Umbilical cord (tissue), 2 donors: ENCODE measurements around the gene PRKAR1B. TPM values are rescaled to one million over a fixed set of nuclear protein-coding genes. Genes with fewer than 3 reads are reported as not detected.
A peak's percentile ranks its signal among the peaks of the same experiment; 100 is the strongest.

Experiments
- DNase-seq: peaks from one replicate; pipeline ENCODE4 v3.0.0-alpha.2; 2015; ENCODE audit warnings: low spot score
- total RNA-seq: library from RNA; depleted of rRNA; stranded (reverse); fragments of >200 nt; gene quantifications from one replicate; pipeline ENCODE4 v1.2.3, GENCODE V29; 2014; ENCODE audit warnings: low replicate concordance; ENCODE audit not compliant: insufficient read depth

Gene PRKAR1B
- total RNA-seq, 1 donor from 2014 or later, result 9.9 TPM

DNA sequence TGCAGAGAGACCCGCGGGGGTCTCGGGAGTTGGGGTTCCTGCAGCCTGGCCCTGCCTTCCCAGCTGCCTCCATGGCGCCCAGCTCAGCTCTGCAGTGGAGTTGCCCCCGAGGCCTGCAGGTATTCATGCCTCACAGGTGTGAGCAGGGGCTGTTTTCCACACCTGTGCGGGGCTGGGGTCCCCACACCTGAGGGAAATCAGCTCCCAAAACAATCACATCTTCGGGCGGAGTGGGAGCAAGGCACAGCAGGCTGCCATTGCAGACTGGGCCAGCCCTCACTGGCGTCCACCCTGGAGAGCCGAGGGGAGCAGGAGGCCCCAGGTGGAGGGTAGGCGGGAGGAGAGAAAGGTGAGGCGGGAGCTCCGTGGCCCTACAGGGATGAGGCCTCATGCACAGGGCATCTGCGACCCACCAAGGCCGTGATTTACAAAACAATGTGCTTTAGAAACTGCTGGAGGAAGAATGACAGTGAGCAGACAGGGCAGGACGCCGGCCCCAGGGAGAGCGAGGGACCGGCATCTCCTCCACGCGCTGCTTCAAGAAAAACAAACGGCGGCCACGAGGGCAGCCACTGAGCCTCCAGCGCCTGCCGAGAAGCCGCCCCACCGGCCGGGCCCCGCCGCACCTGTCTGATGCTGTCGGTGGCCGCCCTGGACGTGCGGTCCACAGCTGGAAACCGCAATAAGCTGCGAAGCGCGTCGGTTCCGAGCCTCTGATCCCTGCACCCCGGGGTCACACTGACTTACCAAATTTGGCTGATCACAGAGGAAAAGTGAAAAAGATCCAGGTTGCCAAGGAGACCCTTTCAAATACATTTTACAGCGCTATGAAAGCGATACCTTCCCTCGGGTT lies 154.4 kb downstream of the PRKAR1B start:
- DNase-seq, result no peak

DNA sequence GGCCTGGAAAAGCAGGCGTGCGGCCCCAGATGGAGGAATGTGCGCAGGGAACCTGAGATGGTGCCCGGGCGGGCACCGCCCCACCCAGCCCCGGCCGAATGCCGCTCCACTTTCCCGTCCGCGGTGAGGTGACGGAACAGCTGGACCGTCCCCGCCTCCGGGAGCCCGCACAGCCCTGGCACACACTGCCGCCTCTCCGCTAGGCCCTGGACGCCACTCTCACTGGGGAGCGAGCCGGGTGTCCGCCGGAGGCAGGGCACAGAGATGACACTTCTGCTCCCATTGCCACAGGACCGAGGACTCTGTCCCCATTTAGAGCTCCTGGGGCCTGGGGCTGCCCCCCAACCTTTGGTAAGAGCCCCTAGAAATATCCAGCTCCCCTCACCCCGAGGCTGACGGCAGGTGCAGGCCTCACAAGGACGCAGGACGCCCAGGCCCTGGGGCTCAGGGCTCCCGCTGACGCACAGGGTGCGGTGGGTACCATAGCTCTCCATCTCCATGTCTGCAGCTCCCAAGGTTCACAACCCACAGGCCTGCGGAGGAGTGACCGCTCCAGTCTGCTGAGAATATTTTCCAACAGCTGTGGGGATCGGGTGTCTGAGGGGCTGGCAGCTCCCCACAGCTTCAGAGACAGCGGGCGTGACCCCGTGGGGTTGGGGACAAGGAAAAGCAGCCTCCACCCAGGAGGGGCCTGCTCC lies 155.2 kb downstream of the PRKAR1B start:
- DNase-seq, result no peak

DNA sequence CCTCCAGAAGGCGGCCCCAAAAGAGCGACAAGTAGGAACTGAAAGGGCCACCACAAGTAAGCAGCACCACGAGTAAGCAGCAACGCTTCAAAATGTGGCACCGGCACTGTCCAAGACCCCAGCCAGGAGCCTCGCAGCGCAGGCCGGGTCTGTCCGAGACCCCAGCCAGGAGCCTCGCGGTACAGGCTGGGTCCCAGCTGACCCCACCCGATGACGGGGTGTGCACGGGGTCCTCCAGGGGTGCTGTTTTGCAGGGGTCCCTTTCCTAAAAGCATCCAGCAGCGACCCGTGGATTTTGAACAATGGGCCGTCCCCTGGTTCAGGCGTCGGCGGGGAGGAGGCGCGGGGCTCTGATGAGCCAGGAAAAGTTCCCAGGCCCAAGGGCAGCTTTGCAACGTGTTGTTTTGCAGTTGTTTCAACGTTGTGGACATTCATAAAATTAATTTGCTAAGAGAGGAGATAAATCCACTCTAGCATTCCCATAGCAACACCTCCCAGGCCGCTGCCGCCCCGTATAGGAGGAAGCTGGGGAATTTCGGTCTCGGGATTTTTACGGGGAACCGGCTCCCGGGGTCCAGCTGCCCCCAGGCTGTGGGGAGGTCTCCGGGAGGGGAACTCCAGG lies 155.9 kb downstream of the PRKAR1B start:
- no peak for DNase-seq

DNA sequence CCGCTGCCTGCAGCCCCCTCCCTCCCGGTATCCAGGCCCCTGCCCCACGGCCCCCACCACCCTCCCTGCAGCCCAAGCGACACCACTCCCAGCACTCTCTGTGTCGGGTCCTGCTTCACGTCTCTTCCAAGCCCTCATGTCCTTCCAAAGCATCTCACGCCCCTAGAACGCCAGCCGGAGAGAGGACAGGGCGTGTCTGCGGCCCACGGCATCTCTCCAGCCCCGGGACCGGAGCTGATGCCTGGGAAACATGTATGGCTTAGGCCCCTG lies 156.3 kb downstream of the PRKAR1B start:
- no peak for DNase-seq

DNA sequence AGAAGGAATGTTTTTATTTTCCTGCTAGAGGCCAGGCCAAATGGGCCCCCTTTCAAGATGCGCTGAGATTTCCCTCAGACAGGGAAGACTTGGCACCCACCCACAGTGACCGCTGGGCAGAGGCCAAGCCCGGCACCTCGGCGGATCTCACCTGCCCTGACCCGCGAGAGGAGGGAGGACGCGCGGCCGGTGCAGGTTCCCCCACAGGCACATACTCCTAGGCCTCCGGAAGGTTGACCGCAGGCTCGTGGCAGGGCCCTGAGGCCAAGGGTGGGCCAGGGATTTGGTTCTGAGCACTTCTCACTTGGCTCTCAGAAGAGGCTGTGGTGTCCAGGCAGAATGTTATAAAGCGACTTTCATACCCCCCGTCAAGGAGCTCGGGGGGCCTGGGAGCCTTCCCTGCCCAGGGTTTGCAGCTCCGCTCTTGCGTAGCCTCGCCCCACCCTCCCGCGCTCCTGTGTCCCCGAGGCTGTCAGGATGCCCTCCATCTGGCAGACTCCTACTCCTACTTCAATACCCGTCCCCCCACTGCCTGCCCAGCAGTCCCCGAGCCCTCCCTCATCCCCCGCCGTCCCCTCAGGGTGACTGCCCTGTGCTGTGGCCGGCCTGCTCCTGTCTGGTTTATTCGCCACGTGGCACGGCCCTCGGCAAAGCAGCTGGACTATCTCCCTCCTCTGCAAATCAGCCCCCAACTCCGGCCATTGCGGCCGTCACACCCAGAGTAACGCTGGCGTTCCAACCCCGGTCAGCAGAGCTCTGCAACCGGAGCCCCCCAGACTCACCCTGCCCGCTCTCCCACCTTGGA lies 156.9 kb downstream of the PRKAR1B start:
- DNase-seq, result no peak

DNA sequence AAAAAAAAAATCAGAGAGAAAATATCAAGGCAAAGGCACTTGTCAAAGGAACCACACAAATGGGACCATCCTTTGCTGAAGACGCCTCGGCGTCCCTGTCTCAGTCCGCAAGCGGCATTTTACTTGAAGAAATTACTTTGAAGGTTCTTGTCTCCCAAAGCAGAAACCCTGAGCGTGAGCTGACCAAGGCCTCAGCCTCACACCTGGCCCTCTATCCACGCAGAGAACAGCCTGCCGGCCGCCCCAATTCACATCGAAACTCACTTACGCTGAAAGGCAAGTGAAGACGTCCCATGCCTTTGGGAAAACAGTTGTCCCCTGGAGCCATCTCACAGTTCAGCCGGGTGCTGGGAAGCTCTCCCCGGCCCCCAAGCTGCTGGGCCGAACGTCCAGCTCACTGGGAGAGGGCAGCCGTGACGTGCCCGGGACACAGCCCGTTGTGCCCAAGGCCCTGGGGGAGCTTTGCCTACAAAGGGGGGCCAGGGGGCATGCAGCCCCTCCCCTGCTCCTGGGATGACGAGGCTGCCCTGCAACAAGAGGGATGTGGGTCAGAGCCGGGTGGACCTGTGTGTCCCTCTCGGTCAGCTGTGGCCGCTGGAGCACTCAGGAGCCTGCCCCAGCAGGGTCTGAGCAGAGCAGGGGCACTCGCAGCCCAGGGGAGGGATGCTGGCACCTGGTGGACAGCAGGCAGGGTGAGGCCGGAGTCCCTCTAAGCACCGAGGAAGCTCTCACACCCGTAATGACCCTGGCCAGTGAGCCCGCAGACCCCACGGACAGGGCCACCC lies 157.8 kb downstream of the PRKAR1B start:
- DNase-seq, result no peak

DNA sequence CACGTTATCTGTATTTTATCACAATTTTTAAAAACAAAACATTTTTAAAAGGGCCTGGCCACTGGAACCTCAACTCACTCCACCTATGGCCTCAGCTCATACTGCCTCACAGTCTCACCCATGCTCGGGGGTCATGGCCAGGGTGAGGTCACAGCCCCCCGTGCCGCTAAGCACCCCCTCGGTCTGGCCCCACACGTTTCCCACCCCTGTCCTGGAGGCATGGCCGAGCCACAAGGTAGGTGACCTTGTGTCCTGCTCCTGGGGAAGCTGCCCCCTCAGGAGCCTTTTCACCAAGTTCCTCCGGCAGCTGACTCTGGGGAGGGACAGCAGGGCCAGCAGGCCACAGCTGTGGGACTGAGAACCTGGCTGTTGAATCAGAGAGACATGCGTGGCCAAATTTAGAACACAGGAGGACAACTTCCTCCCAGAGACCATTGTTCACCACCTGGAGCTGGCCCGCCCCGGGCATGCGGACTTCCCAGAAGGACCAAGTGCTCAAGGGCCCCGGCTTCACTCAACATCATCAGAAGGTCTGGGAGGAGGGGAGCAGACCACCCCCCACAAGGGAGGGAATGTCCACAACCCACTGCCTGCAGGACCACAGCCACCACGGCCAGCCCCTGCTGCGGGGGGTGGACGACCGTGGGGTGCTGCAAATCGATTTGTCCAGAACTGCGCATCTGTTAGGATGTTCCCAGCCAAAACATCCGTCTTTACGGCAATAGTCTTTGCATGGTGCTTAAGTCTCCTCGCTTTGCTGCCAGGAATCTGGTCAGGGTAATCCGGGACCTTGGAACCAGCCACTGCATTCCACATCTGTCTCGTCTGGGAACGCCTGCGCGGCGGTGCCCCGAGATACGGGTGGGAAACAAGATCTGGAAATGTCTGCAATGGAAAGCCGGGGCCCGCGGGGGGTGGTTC lies 158.8 kb downstream of the PRKAR1B start:
- DNase-seq, result peak; percentile 95

DNA sequence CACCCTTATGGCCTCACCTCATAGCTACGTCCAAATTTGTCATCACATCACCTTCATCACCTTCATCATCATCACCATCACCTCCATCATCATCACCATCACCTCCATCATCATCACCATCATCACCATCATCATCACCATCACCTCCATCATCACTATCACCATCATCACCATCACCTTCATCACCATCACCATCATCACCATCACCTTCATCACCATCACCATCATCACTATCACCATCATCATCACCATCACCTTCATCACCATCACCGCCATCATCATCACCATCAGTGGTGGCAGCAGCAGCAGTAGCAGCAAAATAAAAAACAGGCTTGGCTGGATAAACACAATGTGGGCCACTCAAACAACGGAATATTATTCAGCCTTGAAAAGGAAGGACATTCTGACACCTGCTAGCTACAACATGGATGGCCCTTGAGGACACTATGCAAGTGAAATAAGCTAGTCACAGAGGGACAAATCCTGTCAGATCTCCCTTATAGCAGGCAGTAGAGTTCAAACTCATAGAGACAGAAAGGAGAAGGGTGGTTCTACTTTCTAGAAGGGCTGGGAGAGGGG lies 159.7 kb downstream of the PRKAR1B start:
- no peak for DNase-seq

DNA sequence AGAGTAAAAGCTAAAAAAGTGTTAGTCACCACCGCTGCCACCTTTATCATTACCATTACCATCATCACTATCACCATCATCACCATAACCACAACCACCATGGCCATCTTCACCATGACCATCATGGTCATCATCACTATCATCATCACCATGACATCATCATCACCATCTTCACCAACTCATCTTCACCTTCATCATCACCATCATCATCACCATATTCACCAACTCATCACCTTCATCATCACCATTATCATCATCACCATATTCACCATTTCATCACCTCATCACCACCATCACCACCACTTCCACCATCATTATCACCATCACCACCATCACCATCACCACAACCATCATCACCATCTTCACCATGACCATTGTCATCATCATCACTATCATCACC lies 161.0 kb downstream of the PRKAR1B start:
- DNase-seq, result no peak

DNA sequence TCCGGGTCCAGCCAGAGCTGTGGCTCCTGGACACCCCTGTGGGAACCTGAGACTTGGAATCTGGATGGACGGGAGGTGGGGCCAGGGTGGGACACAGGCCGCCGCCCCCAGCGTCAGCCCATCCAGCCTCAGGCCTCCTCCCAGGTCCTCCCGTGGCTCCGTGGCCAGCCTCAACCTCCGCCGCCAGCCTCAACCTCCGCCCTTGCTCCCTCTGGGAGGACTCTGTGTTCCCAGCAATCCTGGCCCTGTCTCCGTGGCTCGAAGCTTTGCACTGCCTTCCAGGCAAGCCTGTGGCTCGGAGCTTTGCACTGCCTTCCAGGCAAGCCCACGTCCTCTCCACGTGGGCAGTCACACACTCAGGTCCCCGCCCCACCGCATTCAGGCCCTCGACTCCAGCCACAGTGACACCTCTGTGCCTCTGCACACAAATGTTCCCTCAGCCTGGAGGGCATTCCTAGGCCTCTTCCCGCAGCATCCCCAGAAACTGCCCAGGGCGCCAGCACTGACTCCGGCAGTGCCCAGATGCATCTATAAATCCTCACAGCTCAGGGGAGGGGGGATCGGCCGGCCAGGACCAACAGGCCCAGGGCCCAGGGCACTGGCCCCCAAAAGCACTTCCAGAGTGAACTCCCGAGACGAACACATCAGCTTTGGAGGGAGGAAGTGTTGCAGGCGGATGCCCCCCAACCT lies 162.8 kb downstream of the PRKAR1B start:
- no peak for DNase-seq

DNA sequence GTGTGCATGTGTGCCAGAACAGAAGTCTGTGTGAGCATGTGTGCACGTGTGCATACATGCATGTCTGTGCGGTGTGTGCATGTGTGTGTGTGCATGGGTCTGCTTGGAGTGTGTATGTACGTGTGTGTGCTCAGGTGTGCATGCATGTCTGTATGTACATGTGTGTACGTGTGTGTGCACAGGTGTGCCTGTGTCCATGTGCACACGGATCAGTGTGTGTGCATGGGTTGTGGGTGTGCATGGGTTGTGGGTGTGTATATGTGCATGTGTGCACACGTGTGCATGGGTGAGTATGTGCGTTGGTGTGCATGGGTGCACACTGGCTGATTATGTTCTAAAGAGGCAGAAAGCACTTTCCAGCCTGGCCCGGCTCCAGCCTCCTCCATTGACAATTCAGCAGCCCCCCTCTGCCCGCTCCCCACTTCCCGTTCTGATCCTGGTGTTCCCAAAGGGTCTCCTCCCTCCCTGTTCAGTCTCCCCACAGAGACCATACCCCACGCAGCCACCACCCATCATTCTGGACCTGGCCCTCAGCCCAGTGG lies 163.4 kb downstream of the PRKAR1B start:
- DNase-seq, result no peak

DNA sequence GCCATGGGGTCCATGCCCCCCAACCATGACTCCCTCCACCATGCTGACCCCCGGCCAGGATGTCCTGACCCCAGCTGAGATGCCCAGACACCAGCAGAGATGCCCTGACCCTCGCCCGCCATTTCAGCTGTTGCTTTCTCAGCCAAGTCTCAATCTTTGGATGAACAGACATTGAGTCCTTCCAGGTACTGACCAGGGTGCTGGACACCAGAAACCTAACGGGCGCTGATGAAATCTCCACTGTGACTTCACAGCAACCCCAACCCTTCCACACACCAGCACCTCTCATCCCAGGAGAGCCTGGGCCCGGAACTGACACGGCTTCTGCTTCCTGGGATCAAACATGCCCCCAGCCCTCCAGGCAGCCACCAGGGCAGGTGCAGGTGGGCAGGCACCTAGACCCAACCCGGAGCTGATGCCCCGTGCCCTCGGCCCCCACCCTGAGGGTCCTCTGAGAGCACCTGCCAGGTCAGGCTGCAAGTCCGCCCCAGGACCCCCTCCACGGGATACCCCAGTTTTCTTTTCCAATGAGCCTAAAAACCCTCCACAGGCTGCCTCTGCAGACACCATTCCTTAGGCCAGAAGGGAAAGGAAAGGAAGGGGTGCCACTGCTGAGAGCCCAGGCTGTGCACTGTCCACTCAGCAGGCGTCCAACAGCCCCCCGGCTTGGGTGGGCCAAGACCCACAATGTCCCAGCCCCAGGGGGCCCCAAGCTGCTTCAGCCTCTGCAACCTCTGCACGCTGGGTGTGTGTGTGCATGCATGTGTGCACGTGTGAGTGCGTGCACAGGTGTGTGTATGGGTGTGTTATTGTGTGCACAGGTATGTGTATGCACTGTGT lies 164.1 kb downstream of the PRKAR1B start:
- no peak for DNase-seq

DNA sequence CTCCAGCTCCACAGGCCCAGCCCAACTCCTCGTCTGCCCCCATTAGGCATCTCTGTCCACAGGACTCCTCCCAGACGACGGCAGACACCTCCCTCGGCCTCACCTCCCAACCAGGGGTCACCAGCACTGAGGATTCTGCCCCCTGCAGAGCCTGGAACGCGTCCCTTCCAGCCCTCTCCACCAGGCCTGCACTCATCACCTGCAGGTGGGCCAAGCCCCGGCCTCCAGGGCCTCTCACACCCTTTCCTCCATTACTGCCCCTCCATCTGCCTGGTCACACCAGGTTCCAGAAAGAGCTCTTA lies 164.8 kb downstream of the PRKAR1B start:
- no peak for DNase-seq

DNA sequence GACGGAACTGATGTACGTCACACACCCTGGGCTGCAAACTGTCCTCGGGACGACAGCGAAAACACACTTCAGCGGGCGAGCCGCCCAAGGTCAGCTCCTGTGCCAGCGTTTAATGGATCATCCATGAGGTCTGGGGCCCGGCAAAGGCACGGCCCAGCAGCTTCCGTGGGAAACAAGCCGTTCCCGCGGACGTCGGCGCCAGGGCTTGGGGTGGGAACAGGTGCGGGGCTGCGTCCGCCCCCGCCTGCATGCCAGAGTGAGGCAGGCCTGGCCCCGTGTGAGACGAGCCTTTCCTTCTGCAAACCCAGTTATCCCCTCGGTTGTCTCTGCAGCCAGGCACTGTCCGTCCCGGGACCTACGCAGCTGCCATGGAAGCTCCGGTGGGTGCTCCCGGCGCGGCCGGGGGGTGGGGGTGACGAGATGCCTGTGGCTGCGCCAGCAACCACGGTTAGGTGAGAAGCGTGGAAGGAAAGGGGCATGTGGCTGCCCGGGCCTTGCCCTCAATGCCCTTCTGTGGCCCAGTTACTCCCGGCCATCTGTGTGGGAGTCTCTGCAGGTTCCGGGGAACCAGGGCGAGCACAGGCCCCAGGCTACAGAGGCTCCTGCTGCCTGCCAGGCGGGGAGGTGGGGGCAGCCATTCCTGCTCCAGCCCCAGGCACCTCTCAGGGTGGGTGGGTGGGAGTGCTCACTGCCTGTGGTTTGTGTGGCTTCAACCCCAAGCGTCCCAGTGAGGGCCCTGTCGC lies 165.3 kb downstream of the PRKAR1B start:
- DNase-seq, result no peak

DNA sequence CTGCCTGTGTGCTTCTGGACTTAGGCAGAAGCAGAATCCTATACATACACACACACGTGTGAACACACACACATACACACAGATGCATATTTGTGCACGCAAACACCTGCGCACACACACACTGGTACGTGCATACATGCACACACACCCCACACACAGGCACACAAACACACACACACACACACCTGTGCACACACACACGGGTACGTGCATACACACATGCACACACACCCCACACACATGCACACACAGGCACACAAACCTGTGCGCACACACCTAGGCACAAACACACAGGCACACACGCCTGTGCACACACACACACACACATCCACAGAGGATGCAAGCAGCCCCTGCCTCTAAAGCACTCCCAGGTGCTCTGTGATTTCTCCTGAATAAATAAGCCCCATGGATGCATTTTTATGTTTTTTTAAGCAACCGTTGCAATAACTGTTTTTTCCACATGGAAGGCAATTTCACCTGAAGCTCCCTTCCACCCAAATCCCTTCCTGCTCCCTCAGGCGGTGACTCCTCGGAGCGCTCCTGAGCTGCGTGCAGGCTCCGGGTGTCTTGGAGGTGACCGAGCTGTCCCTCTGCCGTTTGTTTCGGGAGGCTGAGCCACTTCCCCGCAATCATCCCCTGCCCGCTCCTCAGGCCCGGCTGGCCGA lies 166.0 kb downstream of the PRKAR1B start:
- DNase-seq, result no peak

DNA sequence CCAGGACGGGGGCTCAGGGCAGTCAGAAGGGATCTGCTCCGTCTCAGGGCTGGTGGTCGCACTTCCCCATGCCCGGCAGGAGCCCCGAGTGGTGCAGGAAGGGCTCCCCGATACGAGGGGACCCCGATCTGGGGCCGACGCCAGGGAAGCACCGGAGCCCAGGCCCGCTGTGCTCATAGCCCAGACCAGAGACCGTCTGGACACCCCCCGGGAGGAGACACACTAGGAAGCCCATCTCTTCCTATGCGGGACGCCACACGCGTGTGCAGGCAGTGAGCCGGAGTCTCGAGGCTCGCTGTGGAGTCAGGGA lies 167.7 kb downstream of the PRKAR1B start:
- DNase-seq, result no peak

DNA sequence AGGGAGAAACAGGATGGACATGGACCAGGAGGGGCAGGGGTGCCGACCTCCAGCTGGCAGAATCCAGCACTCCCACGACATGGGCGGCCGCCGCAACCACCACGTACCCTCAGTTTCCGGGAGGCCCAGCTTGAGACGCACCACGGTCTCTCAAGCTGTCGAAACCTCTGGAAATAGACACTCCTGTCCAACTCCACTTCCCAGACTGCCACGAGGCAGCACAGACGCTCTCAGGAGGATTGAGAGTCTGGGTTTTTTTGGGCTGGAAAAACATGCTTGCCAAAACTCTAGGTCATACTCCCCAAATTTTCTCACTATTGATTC lies 169.6 kb downstream of the PRKAR1B start:
- no peak for DNase-seq
